ENCODE results near the gene GORAB. TPM values are rescaled to one million over a fixed set of nuclear protein-coding genes. Genes with fewer than 3 reads are reported as not detected.

GORAB gene
- total and polyA plus RNA-seq, 8 donors = 3.5 to 148 (median 6.5) TPM

- Histone ChIP-seq H3K4me1 (no peaks in the 10 kb centered on the region), H3K27me3 (no peaks in the 10 kb centered on the region), H3K9me3 (no peaks in the 10 kb centered on the region), H3K36me3 (no peaks in the 10 kb centered on the region), H3K27ac (no peak overlapping the region), H3K4me3 (no peak overlapping the region)
- DNase-seq = no peak
- TF ChIP-seq POLR2A (IDR thresholded peaks at IDR 0.05) (no peak), CTCF (IDR thresholded peaks at IDR 0.05) (no peak), EP300 (IDR thresholded peaks at IDR 0.05) (no peak), POLR2AphosphoS5 (IDR thresholded peaks at IDR 0.05) (no peak)
- intact Hi-C loops (cut with DNase I; ENCODE audit: low total_unique reads) = no loop called here
Measured at GRCh38 chr1:170520601-170521000, 11.4 kb upstream of the GORAB start.

GRCh38 chr1:170521818-170522217 lies 10.1 kb upstream of the GORAB start:
- no peak for DNase-seq

GRCh38 chr1:170530972-170531757 lies 801 bp upstream of the GORAB start:
- peaks cover 13 to 27% (median 18%) of the 10 kb centered on the region in 4 donors for H3K4me1 ChIP-seq
- no peaks in the 10 kb centered on the region for H3K9me3 ChIP-seq
- intact Hi-C loops (cut with DNase I; ENCODE audit: low total_unique reads) = no loop called here
- WGBS, 5 donors = 11 to 24% (median 13%) methylated on average over 29 of the region's 29 CpGs
- peak overlapping the region; percentile 63 to 78 (median 67) for H3K4me3 ChIP-seq
- H3K27ac ChIP-seq = peak overlapping the region; percentile 63 to 92 (median 92)
- DNase-seq = peak in 1 of 2 donors; percentile 23
- no peaks in the 10 kb centered on the region for H3K27me3 ChIP-seq
- no peaks in the 10 kb centered on the region for H3K36me3 ChIP-seq
- TF ChIP-seq CTCF (IDR thresholded peaks at IDR 0.05) (no peak), POLR2AphosphoS5 (IDR thresholded peaks at IDR 0.05) (no peak), EP300 (IDR thresholded peaks at IDR 0.05) (no peak), POLR2A (IDR thresholded peaks at IDR 0.05) (no peak)

More at GRCh38 chr1:170521818-170522217, 10.1 kb upstream of the GORAB start:
- Histone ChIP-seq H3K4me1 (no peaks in the 10 kb centered on the region), H3K4me3 (no peak overlapping the region), H3K27me3 (no peaks in the 10 kb centered on the region), H3K27ac (no peak overlapping the region), H3K9me3 (no peaks in the 10 kb centered on the region), H3K36me3 (no peaks in the 10 kb centered on the region)
- TF ChIP-seq POLR2A (IDR thresholded peaks at IDR 0.05) (no peak), EP300 (IDR thresholded peaks at IDR 0.05) (no peak), CTCF (IDR thresholded peaks at IDR 0.05) (no peak), POLR2AphosphoS5 (IDR thresholded peaks at IDR 0.05) (no peak)
- intact Hi-C loops (cut with DNase I; ENCODE audit: low total_unique reads) = no loop called here

GRCh38 chr1:170533298-170533697 lies 1.3 kb downstream of the GORAB start:
- Histone ChIP-seq H3K27me3 (no peaks in the 10 kb centered on the region), H3K9me3 (no peaks in the 10 kb centered on the region), H3K4me3 (peak overlapping the region in 2 of 4 donors; percentile 63 to 70), H3K4me1 (peaks cover 13 to 45% (median 33%) of the 10 kb centered on the region in 4 donors), H3K36me3 (no peaks in the 10 kb centered on the region), H3K27ac (no peak overlapping the region)
- intact Hi-C loops (cut with DNase I; ENCODE audit: low total_unique reads) = no loop called here
- WGBS, 5 donors = 79 to 87% (median 85%) methylated on average over 3 of the region's 3 CpGs
- no peak for TF ChIP-seq POLR2A (IDR thresholded peaks at IDR 0.05)
- TF ChIP-seq EP300 (IDR thresholded peaks at IDR 0.05) = no peak
- TF ChIP-seq POLR2AphosphoS5 (IDR thresholded peaks at IDR 0.05) = no peak
- no peak for TF ChIP-seq CTCF (IDR thresholded peaks at IDR 0.05)
- no peak for DNase-seq
